Measurements from ENCODE around the gene ALCAM. TPM values are rescaled to one million over a fixed set of nuclear protein-coding genes. Genes with fewer than 3 reads are reported as not detected.

The ALCAM gene
- polyA plus RNA-seq, 3 donors = 7.1 to 8.0 (median 7.9) TPM

- peaks cover 0 to 2% (median 0%) of the 10 kb centered on the region in 7 donors for H3K9me3 Mint-ChIP-seq
- intact Hi-C loops (cut with micrococcal nuclease) = no loop called here
- H3K9me3 ChIP-seq (replicated peaks in 1 of 2; ENCODE audit: control insufficient read depth in 1 of 2, insufficient read depth in 1 of 2, low read length in 2 of 2) = no peaks in the 10 kb centered on the region
- no peaks in the 10 kb centered on the region for H4K20me1 ChIP-seq (ENCODE audit: insufficient read depth, low read length)
- peaks cover 0 to 20% of the 10 kb centered on the region in 2 donors for H3K36me3 ChIP-seq (replicated peaks in 1 of 2; ENCODE audit: control insufficient read depth in 1 of 2, insufficient read depth in 2 of 2, low read length in 2 of 2)
- no peaks in the 10 kb centered on the region for H3K79me2 ChIP-seq (ENCODE audit: insufficient read depth, low read length)
- no peak for TF ChIP-seq CTCF (IDR thresholded peaks at IDR 0.05)
- H3K36me3 Mint-ChIP-seq = peaks cover 20 to 34% of the 10 kb centered on the region in 2 donors
- H3K4me2 ChIP-seq (replicated peaks; ENCODE audit: extremely low read depth, low read length, poor library complexity, severe bottlenecking) = no peak overlapping the region
- H3K4me1 ChIP-seq (ENCODE audit: control insufficient read depth in 1 of 2, insufficient read depth in 2 of 2, low read length in 2 of 2) = no peaks in the 10 kb centered on the region
- no peak overlapping the region for H3K27ac Mint-ChIP-seq
- H3K4me1 Mint-ChIP-seq = no peaks in the 10 kb centered on the region
- no peaks in the 10 kb centered on the region for H3K27me3 ChIP-seq (ENCODE audit: control insufficient read depth in 2 of 2, insufficient read depth in 2 of 2, low read length in 2 of 2)
- H3K4me3 ChIP-seq (replicated peaks in 1 of 3; ENCODE audit: low read depth in 2 of 3, low read length in 3 of 3) = no peak overlapping the region
- no peak overlapping the region for H2AFZ ChIP-seq (ENCODE audit: insufficient read depth, low read depth, low read length, poor library complexity, severe bottlenecking)
- H3K27ac ChIP-seq (ENCODE audit: low read depth in 1 of 2, low read length in 2 of 2) = no peak overlapping the region
- no peak overlapping the region for H3K4me3 Mint-ChIP-seq
- H3K27me3 Mint-ChIP-seq (ENCODE audit: low read depth in 3 of 3) = no peaks in the 10 kb centered on the region
- WGBS (ENCODE audit: insufficient coverage) = 93% methylated on average over 4 of the region's 5 CpGs
- no peak overlapping the region for H3K9ac ChIP-seq (ENCODE audit: insufficient read depth, low read length, poor library complexity, severe bottlenecking)
- DNase-seq = no peak
Observed at GRCh38 chr3:105571005-105571404, 204.3 kb downstream of the ALCAM start.

DNA sequence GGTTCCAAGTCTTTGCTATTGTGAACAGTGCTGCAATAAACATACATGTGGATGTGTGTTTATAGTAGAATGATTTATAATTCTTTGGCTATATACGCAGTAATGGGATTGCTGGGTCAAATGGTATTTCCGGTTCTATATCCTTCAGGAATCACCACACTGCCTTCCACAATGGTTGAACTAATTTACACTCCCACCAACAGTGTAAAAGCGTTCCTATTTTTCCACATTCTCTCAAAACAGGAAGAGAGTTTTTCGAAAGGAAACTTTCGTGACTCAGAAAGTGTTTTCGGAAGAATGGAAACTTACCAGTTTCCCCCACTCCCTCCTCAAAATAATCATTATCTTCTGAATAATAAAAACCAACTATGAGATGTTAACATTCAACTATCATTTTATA, 205.8 kb downstream of the ALCAM start:
- no peak for DNase-seq
- H3K4me3 Mint-ChIP-seq = no peak overlapping the region
- H3K4me2 ChIP-seq (replicated peaks; ENCODE audit: extremely low read depth, low read length, poor library complexity, severe bottlenecking) = no peak overlapping the region
- H3K4me1 ChIP-seq (ENCODE audit: control insufficient read depth in 1 of 2, insufficient read depth in 2 of 2, low read length in 2 of 2) = no peaks in the 10 kb centered on the region
- H3K4me3 ChIP-seq (replicated peaks in 1 of 3; ENCODE audit: low read depth in 2 of 3, low read length in 3 of 3) = no peak overlapping the region
- no peaks in the 10 kb centered on the region for H3K27me3 Mint-ChIP-seq (ENCODE audit: low read depth in 3 of 3)
- H3K27ac Mint-ChIP-seq = no peak overlapping the region
- no peaks in the 10 kb centered on the region for H3K4me1 Mint-ChIP-seq
- WGBS (ENCODE audit: insufficient coverage) = no CpG with 5 or more reads among the region's 6 CpGs
- peaks cover 0 to 31% of the 10 kb centered on the region in 2 donors for H3K36me3 ChIP-seq (replicated peaks in 1 of 2; ENCODE audit: control insufficient read depth in 1 of 2, insufficient read depth in 2 of 2, low read length in 2 of 2)
- no peak overlapping the region for H3K27ac ChIP-seq (ENCODE audit: low read depth in 1 of 2, low read length in 2 of 2)
- H3K9ac ChIP-seq (ENCODE audit: insufficient read depth, low read length, poor library complexity, severe bottlenecking) = no peak overlapping the region
- H3K9me3 Mint-ChIP-seq = peaks cover 0 to 2% (median 0%) of the 10 kb centered on the region in 7 donors
- no peaks in the 10 kb centered on the region for H3K9me3 ChIP-seq (replicated peaks in 1 of 2; ENCODE audit: control insufficient read depth in 1 of 2, insufficient read depth in 1 of 2, low read length in 2 of 2)
- H3K36me3 Mint-ChIP-seq = peaks cover 24 to 38% of the 10 kb centered on the region in 2 donors
- no peaks in the 10 kb centered on the region for H4K20me1 ChIP-seq (ENCODE audit: insufficient read depth, low read length)
- intact Hi-C loops (cut with micrococcal nuclease) = no loop called here
- H3K79me2 ChIP-seq (ENCODE audit: insufficient read depth, low read length) = no peaks in the 10 kb centered on the region
- H3K27me3 ChIP-seq (ENCODE audit: control insufficient read depth in 2 of 2, insufficient read depth in 2 of 2, low read length in 2 of 2) = no peaks in the 10 kb centered on the region
- no peak overlapping the region for H2AFZ ChIP-seq (ENCODE audit: insufficient read depth, low read depth, low read length, poor library complexity, severe bottlenecking)
- TF ChIP-seq CTCF (IDR thresholded peaks at IDR 0.05) = no peak

Measured in CD14-positive monocyte (primary cell).